Astrocyte of the spinal cord (primary cell): Measurements from ENCODE around the gene PEX26.
A peak's percentile ranks its signal among the peaks of the same experiment; 100 is the strongest.

Experiments
- DNase-seq: peaks from one replicate; pipeline ENCODE4 v3.0.0; 2011; ENCODE audit warnings: low read depth, low spot score
- H3K4me3 ChIP-seq: 2 replicates; pipeline ENCODE4 v1.5.1; 2011; ENCODE audit warnings: low read depth, mild to moderate bottlenecking, low read length, moderate library complexity
- in situ Hi-C: cut with HindIII; loops from 2 replicates; pipeline ENCODE4 v1.10.0; 2017; ENCODE audit warnings: low sequenced_read_pairs
- TF ChIP-seq, protein P1 (sequence below): IDR thresholded peaks from 2 replicates; pipeline ENCODE4 v1.5.1; 2012; ENCODE audit warnings: low read depth, mild to moderate bottlenecking, low read length, inconsistent platforms

Gene PEX26

DNA sequence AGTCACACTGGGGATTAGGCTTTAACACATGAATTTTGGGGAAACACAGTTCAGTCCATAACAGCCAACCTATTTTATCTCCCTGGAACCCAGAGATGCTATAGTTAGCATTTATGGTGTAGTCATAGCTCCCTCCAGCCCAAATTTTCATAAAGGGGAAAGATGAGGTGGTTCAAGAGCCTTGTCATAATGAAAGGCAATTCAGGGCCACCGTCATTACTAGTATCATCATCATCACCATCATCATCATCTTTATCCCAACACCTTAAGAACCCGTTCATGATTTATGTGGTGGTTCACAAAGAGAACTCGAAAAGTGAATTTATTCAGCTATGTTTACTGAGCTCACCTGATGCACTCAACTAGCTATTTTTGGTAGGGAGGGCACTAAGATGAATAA, 30.4 kb downstream of the PEX26 start:
- H3K4me3 ChIP-seq, result no peak overlapping the region
- no peak for DNase-seq
- TF ChIP-seq, protein P1, sequence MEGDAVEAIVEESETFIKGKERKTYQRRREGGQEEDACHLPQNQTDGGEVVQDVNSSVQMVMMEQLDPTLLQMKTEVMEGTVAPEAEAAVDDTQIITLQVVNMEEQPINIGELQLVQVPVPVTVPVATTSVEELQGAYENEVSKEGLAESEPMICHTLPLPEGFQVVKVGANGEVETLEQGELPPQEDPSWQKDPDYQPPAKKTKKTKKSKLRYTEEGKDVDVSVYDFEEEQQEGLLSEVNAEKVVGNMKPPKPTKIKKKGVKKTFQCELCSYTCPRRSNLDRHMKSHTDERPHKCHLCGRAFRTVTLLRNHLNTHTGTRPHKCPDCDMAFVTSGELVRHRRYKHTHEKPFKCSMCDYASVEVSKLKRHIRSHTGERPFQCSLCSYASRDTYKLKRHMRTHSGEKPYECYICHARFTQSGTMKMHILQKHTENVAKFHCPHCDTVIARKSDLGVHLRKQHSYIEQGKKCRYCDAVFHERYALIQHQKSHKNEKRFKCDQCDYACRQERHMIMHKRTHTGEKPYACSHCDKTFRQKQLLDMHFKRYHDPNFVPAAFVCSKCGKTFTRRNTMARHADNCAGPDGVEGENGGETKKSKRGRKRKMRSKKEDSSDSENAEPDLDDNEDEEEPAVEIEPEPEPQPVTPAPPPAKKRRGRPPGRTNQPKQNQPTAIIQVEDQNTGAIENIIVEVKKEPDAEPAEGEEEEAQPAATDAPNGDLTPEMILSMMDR, result no peak
- in situ Hi-C loops, result no loop called here

DNA sequence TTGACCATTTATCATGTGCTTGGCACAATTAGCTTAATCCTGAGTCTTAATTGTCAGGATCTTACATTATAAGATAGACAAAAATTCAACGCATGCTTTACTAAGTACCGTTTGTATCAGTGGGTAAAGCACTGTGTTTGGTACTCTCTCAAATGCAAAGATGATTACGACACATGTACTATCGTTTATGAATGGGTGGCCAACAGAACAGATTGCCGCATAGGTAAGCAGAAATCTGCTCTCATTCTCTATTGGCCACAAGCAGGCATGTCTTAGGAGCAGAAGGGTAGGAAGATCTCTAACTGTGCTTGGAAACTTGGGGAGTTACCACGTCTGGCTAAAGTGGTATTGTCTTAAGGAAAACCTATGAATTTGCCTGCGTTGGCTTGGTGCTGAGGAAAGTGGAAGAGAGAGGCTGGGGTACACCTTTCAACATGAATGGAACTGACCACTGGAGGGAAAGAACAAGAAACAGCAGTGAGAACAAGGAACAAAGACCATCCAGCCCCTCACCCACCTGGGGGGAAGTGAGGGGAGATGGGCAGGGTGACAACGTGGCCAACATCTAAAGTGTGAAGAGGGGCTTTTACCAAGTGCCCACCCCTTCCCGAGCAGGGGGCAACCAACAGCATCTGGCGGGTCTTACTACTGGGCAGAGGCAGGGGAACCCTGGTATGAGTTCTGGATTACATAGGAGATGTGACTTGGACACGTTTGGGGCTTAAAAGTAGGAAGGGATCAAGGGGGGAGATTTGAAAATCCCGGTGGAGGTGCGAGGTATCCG, 31.8 kb downstream of the PEX26 start:
- H3K4me3 ChIP-seq, result no peak overlapping the region
- TF ChIP-seq, protein P1, result no peak
- in situ Hi-C loops, result no loop called here
- no peak for DNase-seq

- TF ChIP-seq, protein P1, result no peak
- DNase-seq, result peak; percentile 20
- H3K4me3 ChIP-seq, result peak within 1 kb of the TSS; percentile 22
- in situ Hi-C loops, result no loop called here
Measured at GRCh38 chr22:18110194-18110953, 32.6 kb downstream of the PEX26 start, which contains the start of gene TUBA8. Gene TUBA8 (plus strand): TSS chr22:18110809. CDS start chr22:18110866, 57 bp downstream.

DNA sequence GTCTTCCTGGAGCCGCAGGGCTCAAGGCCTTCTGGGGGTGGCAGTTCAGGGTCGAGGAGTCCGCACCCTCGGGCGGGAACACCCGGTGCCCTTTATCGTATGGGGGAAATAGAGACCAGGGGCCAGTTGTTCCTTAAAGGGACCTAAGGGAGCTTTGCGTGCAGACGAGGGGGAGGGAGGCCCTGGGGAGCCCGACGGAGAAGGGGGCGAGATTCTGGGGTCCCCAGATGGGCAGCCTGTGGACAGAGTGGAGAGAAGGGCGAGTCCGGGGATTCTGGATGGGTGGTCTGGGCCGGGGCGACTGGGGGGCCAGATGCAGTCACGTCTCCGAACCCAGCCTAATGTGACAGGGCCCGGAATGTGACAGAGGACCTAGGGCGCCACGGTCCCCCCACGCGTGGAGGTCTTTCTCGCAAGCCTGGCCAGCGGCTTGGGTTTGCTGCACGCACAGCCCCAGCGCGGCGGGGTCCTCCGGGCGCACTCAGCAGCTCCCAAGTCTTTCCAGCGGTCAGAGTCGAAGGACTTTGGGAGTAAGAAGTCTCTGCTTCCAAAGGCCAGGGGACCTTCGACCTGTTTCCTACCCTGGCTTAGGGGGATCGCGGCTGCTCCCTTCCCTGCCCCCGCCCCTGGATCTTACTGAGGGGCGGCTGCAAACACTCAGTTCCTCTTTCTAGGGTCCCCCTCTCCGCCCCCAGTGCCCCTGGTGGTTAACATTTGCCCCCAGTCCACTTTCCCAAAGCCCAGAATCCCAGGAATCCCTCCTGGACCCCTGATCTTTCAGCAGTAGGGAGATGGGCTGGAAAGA, 33.4 kb downstream of the PEX26 start:
- H3K4me3 ChIP-seq, result peak overlapping the region; percentile 22
- in situ Hi-C loops, result no loop called here
- DNase-seq, result no peak
- TF ChIP-seq, protein P1, result no peak

DNA sequence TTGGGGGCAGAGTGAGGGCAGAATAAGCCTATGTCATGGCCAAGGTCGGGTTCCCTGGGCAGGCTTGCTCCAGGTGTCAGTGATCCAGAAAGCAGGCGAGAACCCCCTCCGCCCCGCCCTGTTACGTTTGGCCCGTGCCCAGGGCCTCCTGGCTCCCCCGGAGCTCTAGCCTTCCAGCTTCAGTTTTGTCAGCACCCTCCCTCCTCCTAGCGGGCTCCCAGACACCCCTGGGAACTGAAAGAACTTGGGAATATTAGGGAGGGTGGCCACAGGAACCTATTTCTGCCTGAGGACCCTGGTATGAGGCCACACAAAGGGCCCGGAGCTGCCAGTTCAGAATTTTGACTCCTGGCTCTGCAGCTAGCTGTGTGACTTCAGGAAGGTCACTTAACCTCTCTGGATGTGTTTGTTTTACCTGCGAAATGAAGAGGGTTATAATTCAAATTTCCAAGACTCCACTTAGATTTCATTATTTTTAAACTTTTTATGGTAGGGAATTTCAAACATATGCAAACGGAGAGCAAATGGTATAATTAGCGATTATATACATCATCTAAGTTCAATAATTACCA, 34.1 kb downstream of the PEX26 start:
- DNase-seq, result no peak
- TF ChIP-seq, protein P1, result no peak
- in situ Hi-C loops, result no loop called here
- no peak overlapping the region for H3K4me3 ChIP-seq

DNA sequence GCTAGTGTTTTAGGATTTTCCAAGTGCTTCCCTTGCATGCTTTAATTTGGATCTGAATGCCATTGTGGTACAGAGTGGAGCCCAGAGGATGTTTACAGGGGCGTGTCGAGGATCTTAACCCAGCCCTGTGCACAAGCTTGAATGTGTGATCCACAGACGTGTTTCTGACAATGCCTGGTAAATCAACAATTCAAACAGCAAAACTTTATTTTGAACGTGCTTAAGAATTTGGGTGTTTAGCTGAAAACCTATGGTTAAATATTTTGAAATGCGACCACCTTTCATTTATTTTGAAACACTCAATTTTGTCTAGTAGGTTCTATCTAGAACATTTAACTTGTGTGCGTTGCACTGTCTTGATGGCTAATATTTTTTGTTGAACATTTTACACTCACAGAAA, 34.6 kb downstream of the PEX26 start:
- TF ChIP-seq, protein P1, result no peak
- in situ Hi-C loops, result no loop called here
- no peak for DNase-seq
- no peak overlapping the region for H3K4me3 ChIP-seq
